Measurements from ENCODE around the gene OPA3.
"Not testable (repeated sequence)": the region's sequence is repeated elsewhere in the genome, so short reads cannot be mapped to it uniquely, and the experiment has no call there.

The OPA3 gene

GRCh38 chr19:45523642-45524256 lies 60.9 kb downstream of the OPA3 start:
- in situ Hi-C loops (cut with HindIII; ENCODE audit: low sequenced_read_pairs): no loop called here

GRCh38 chr19:45522010-45522941 lies 62.3 kb downstream of the OPA3 start:
- in situ Hi-C loops (cut with HindIII; ENCODE audit: low sequenced_read_pairs): no loop called here

GRCh38 chr19:45518469-45518826 lies 66.2 kb downstream of the OPA3 start:
- in situ Hi-C loops (cut with HindIII; ENCODE audit: low sequenced_read_pairs): no loop called here

GRCh38 chr19:45517641-45518468 lies 66.7 kb downstream of the OPA3 start:
- in situ Hi-C loops (cut with HindIII; ENCODE audit: low sequenced_read_pairs): no loop called here

- in situ Hi-C loops (cut with HindIII; ENCODE audit: low sequenced_read_pairs): no loop called here
These were observed 67.4 kb downstream of the OPA3 start for GRCh38 chr19:45517238-45517637.

GRCh38 chr19:45515807-45516401 lies 68.7 kb downstream of the OPA3 start:
- in situ Hi-C loops (cut with HindIII; ENCODE audit: low sequenced_read_pairs): no loop called here

GRCh38 chr19:45515081-45515624 lies 69.4 kb downstream of the OPA3 start:
- in situ Hi-C loops (cut with HindIII; ENCODE audit: low sequenced_read_pairs): no loop called here

GRCh38 chr19:45514376-45515051 lies 70.1 kb downstream of the OPA3 start:
- in situ Hi-C loops (cut with HindIII; ENCODE audit: low sequenced_read_pairs): no loop called here

GRCh38 chr19:45512881-45513483 lies 71.6 kb downstream of the OPA3 start:
- in situ Hi-C loops (cut with HindIII; ENCODE audit: low sequenced_read_pairs): no loop called here

GRCh38 chr19:45511074-45511473 lies 73.5 kb downstream of the OPA3 start:
- in situ Hi-C loops (cut with HindIII; ENCODE audit: low sequenced_read_pairs): no loop called here

- in situ Hi-C loops (cut with HindIII; ENCODE audit: low sequenced_read_pairs): not testable (repeated sequence)
These were observed 74.2 kb downstream of the OPA3 start for GRCh38 chr19:45510352-45510751.

GRCh38 chr19:45509692-45510015 lies 74.9 kb downstream of the OPA3 start:
- in situ Hi-C loops (cut with HindIII; ENCODE audit: low sequenced_read_pairs): loop anchor here (5.0 kb wide), 2 partner anchors 42 to 48 kb away; partner anchors contain the start of gene FOSB

- in situ Hi-C loops (cut with HindIII; ENCODE audit: low sequenced_read_pairs): loop anchor here (5.0 kb wide), 2 partner anchors 42 to 48 kb away; partner anchors contain the start of gene FOSB
These were observed 75.5 kb downstream of the OPA3 start for GRCh38 chr19:45508861-45509691.

- in situ Hi-C loops (cut with HindIII; ENCODE audit: low sequenced_read_pairs): loop anchor here (5.0 kb wide), 2 partner anchors 41 to 49 kb away; partner anchors contain the start of gene FOSB
These were observed 76.2 kb downstream of the OPA3 start for GRCh38 chr19:45508417-45508860.

GRCh38 chr19:45507872-45508416 lies 76.7 kb downstream of the OPA3 start:
- in situ Hi-C loops (cut with HindIII; ENCODE audit: low sequenced_read_pairs): loop anchor here (5.0 kb wide), 2 partner anchors 41 to 49 kb away; partner anchors contain the start of gene FOSB

- in situ Hi-C loops (cut with HindIII; ENCODE audit: low sequenced_read_pairs): loop anchor here (5.0 kb wide), 2 partner anchors 40 to 50 kb away; partner anchors contain the start of gene FOSB
These were observed 77.4 kb downstream of the OPA3 start, which contains the start of gene VASP for GRCh38 chr19:45506989-45507871. Gene VASP, plus strand, starts transcription at chr19:45507479. Its CDS starts 293 bp downstream, at chr19:45507772.
